Occipital lobe (tissue), 3 donors: Measurements from ENCODE around the gene TAOK1. TPM values are rescaled to one million over a fixed set of nuclear protein-coding genes. Genes with fewer than 3 reads are reported as not detected.

ENCODE experiments used
- DNase-seq: peaks from one replicate; lab custom pipeline; 2025; lab: John Stamatoyannopoulos, UW
- small RNA-seq: library from RNA; depleted of rRNA; stranded (forward); fragments of <200 nt; gene quantifications from one replicate; pipeline ENCODE3, GENCODE V24; 2014
- total RNA-seq: library from RNA; depleted of rRNA; stranded (reverse); fragments of >200 nt; gene quantifications from one replicate; pipeline ENCODE4 v1.2.3, GENCODE V29; 2014

Gene TAOK1
- total RNA-seq, 1 donor from 2014 or later = 170 TPM

GRCh38 chr17:29593591-29594518, 203.7 kb downstream of the TAOK1 start:
- DNase-seq = no peak

- no peak for DNase-seq
Observed at GRCh38 chr17:29594519-29595090, 204.4 kb downstream of the TAOK1 start.

- no peak for DNase-seq
Observed at GRCh38 chr17:29595107-29595942, 205.2 kb downstream of the TAOK1 start.

- DNase-seq = no peak
Observed at GRCh38 chr17:29595943-29596774, 206.0 kb downstream of the TAOK1 start.

GRCh38 chr17:29596811-29597210, 206.6 kb downstream of the TAOK1 start:
- no peak for DNase-seq

GRCh38 chr17:29597361-29598172, 207.4 kb downstream of the TAOK1 start:
- DNase-seq = no peak

Small RNA genes within 50 kb of the gene (small RNA-seq; reads per million reads assigned to genes)
- gene RNU4-34P (not detected), gene RNU6-1034P (not detected), gene RNU6-711P (not detected)

Other genes starting within 250 kb of the TAOK1 start
- gene MYO18A, start 210.0 kb upstream of the TAOK1 start, total RNA-seq = 68.5 TPM
- not detected for gene CRYBA1, start 143.5 kb upstream of the TAOK1 start, total RNA-seq
- 57.2 TPM for gene NUFIP2, start 96.2 kb upstream of the TAOK1 start, total RNA-seq
- gene ABHD15, start 176.7 kb downstream of the TAOK1 start, total RNA-seq = 0.78 TPM
- gene TP53I13, start 178.3 kb downstream of the TAOK1 start, total RNA-seq = 6.9 TPM
- 29.6 TPM for gene GIT1, start 199.3 kb downstream of the TAOK1 start, total RNA-seq
- gene ANKRD13B, start 202.8 kb downstream of the TAOK1 start, total RNA-seq = 28.1 TPM
- 0.47 TPM for gene CORO6, start 232.5 kb downstream of the TAOK1 start, total RNA-seq